ENCODE data around the gene KCMF1. TPM values are rescaled to one million over a fixed set of nuclear protein-coding genes. Genes with fewer than 3 reads are reported as not detected.

The KCMF1 gene
- total and polyA plus RNA-seq, 2 of the 13 experiments (the other 11 are each of a cell fraction or from before 2014, with no cell fraction given) = 62.1 to 116 TPM

GRCh38 chr2:84947010-84947593 is 23.9 kb upstream of the KCMF1 start (continued):
- TF ChIP-seq ZNF414 (CRISPR knock-in tag; IDR thresholded peaks at IDR 0.05) (peak; percentile 16; the same call in 1 of the 2 replicates), RARG (CRISPR knock-in tag; IDR thresholded peaks at IDR 0.05; ENCODE audit: low read depth) (no peak), MEF2D (CRISPR knock-in tag; IDR thresholded peaks at IDR 0.05) (0 out of 2 replicates have a peak, but pooled peaks have one; percentile 1), ZBTB25 (CRISPR knock-in tag; IDR thresholded peaks at IDR 0.05) (no peak), KAT7 (CRISPR knock-in tag; IDR thresholded peaks at IDR 0.05; ENCODE audit: borderline replicate concordance) (no peak), ZNF121 (CRISPR knock-in tag; IDR thresholded peaks at IDR 0.05) (peak; percentile 72)

- H2AFZ ChIP-seq (ENCODE audit: low read length) = no peak overlapping the region
- intact Hi-C loops (cut with micrococcal nuclease; ENCODE audit: unreplicated experiment) (no loop called here), in situ Hi-C loops (cut with HindIII; ENCODE audit: extremely low pct_ligation_motif_present, low pct_unique_long_range_greater_than_20kb) (no loop called here)
- H4K20me1 ChIP-seq (ENCODE audit: insufficient read depth, low read length) = no peaks in the 10 kb centered on the region
- H3K4me1 ChIP-seq (ENCODE audit: insufficient read depth, low read length) = peaks cover 58% of the 10 kb centered on the region
- H3K79me2 ChIP-seq (ENCODE audit: insufficient read depth, low read length) = no peaks in the 10 kb centered on the region
- CTCF ChIA-PET (ENCODE audit: low intra/inter-chr PET ratio, low total read pairs) = no interaction called here
- BruUV-seq (replicated peaks) = no TSS peak
- H3K36me3 ChIP-seq (replicated peaks in 1 of 2; ENCODE audit: control insufficient read depth in 1 of 2, insufficient read depth in 2 of 2, low read length in 2 of 2) = no peaks in the 10 kb centered on the region
- peak overlapping the region; percentile 33; the same call in 1 of the 2 replicates for H3K9ac ChIP-seq (ENCODE audit: insufficient read depth, low read depth, low read length)
- DNase-seq (ENCODE audit: low spot score) (peak; percentile 75), FAIRE-seq (no peak), ATAC-seq (peak; percentile 58)
- POLR2A ChIA-PET = interaction anchor here (1.4 kb wide), 2 partner anchors 8 to 17 kb away, joined by 6 to 7 read pairs; partner anchors contain the start of gene KCMF1
- peak overlapping the region; percentile 65 for H3K4me2 ChIP-seq (ENCODE audit: low read depth, low read length)
- H3K27me3 ChIP-seq (ENCODE audit: control insufficient read depth in 1 of 2, insufficient read depth in 2 of 2, low read length in 2 of 2) = no peaks in the 10 kb centered on the region; a peak in 1 of 5 replicates
- H3K27ac ChIP-seq (ENCODE audit: extremely low read length, insufficient read depth, low read length) = peak overlapping the region; percentile 66
- no peak overlapping the region for H3K4me3 ChIP-seq (replicated peaks in 1 of 3; ENCODE audit: insufficient read depth in 1 of 3, low read depth in 2 of 3, low read length in 3 of 3)
- H3K9me3 ChIP-seq (ENCODE audit: low read length) = no peaks in the 10 kb centered on the region
- WGBS (ENCODE audit: low lambda C conversion rate) = 27% methylated on average over 3 of the region's 3 CpGs
- TF ChIP-seq ZNF878 (CRISPR knock-in tag; IDR thresholded peaks at IDR 0.05) (0 out of 2 replicates have a peak, but pooled peaks have one; percentile 25), KMT2B (CRISPR knock-in tag; IDR thresholded peaks at IDR 0.05) (0 out of 2 replicates have a peak, but pooled peaks have one; percentile 15), SIX4 (CRISPR knock-in tag; IDR thresholded peaks at IDR 0.05) (no peak), FLYWCH1 (CRISPR knock-in tag; IDR thresholded peaks at IDR 0.05) (0 out of 2 replicates have a peak, but pooled peaks have one; percentile 9), DRAP1 (CRISPR knock-in tag; IDR thresholded peaks at IDR 0.05) (peak; percentile 42; the same call in 1 of the 2 replicates), GFI1 (CRISPR knock-in tag; IDR thresholded peaks at IDR 0.05; ENCODE audit: borderline replicate concordance) (0 out of 2 replicates have a peak, but pooled peaks have one; percentile 13), TEF (CRISPR knock-in tag; IDR thresholded peaks at IDR 0.05) (no peak), RXRB (CRISPR knock-in tag; IDR thresholded peaks at IDR 0.05; ENCODE audit: borderline replicate concordance) (0 out of 2 replicates have a peak, but pooled peaks have one; percentile 29), HNF4A (CRISPR knock-in tag; IDR thresholded peaks at IDR 0.05) (peak; percentile 37; the same call in 1 of the 2 replicates), TFE3 (CRISPR knock-in tag; IDR thresholded peaks at IDR 0.05) (0 out of 2 replicates have a peak, but pooled peaks have one; percentile 53)
Measured at GRCh38 chr2:84953535-84953934, 17.4 kb upstream of the KCMF1 start.
